ENCODE data around the gene UFSP2. TPM values are rescaled to one million over a fixed set of nuclear protein-coding genes. Genes with fewer than 3 reads are reported as not detected.

The UFSP2 gene
- total RNA-seq, 1 donor: 43.4 TPM

- no peak for DNase-seq (ENCODE audit: insufficient read length, low spot score, missing footprints)
- no peak overlapping the region for H3K27ac ChIP-seq (ENCODE audit: low read depth, low read length)
- no peaks in the 10 kb centered on the region for H4K20me1 ChIP-seq (ENCODE audit: insufficient read depth, low read length)
- H3K27me3 ChIP-seq (ENCODE audit: insufficient read depth, low read length): no peaks in the 10 kb centered on the region
- no peaks in the 10 kb centered on the region for H3K4me1 ChIP-seq (ENCODE audit: insufficient read depth, low read length)
- no peak overlapping the region for H3K4me3 ChIP-seq (ENCODE audit: insufficient read depth, low read length)
- no peaks in the 10 kb centered on the region for H3K9me3 ChIP-seq (ENCODE audit: low read depth, low read length)
- H2AFZ ChIP-seq (ENCODE audit: low read length): no peak overlapping the region
- peaks cover 40% of the 10 kb centered on the region for H3K36me3 ChIP-seq (ENCODE audit: insufficient read depth, low read length)
- H3K79me2 ChIP-seq (ENCODE audit: insufficient read depth, low read length): no peaks in the 10 kb centered on the region
- no peak for TF ChIP-seq CTCF (IDR thresholded peaks at IDR 0.05; ENCODE audit: extremely low read depth, low read depth, low read length)
- no peak overlapping the region for H3K4me2 ChIP-seq (ENCODE audit: insufficient read depth, low read length)
Measured at GRCh38 chr4:185371702-185372101, 54.1 kb downstream of the UFSP2 start.

GRCh38 chr4:185370268-185370949 is 55.4 kb downstream of the UFSP2 start:
- TF ChIP-seq CTCF (IDR thresholded peaks at IDR 0.05; ENCODE audit: extremely low read depth, low read depth, low read length): no peak
- Histone ChIP-seq H3K79me2 (ENCODE audit: insufficient read depth, low read length) (no peaks in the 10 kb centered on the region), H3K27ac (ENCODE audit: low read depth, low read length) (no peak overlapping the region), H3K4me3 (ENCODE audit: insufficient read depth, low read length) (no peak overlapping the region), H3K4me1 (ENCODE audit: insufficient read depth, low read length) (no peaks in the 10 kb centered on the region), H2AFZ (ENCODE audit: low read length) (no peak overlapping the region), H3K4me2 (ENCODE audit: insufficient read depth, low read length) (no peak overlapping the region), H3K36me3 (ENCODE audit: insufficient read depth, low read length) (peaks cover 34% of the 10 kb centered on the region), H4K20me1 (ENCODE audit: insufficient read depth, low read length) (no peaks in the 10 kb centered on the region), H3K27me3 (ENCODE audit: insufficient read depth, low read length) (no peaks in the 10 kb centered on the region), H3K9me3 (ENCODE audit: low read depth, low read length) (no peaks in the 10 kb centered on the region)
- DNase-seq (ENCODE audit: insufficient read length, low spot score, missing footprints): no peak

- no peak overlapping the region for H2AFZ ChIP-seq (ENCODE audit: low read length)
- no peak overlapping the region for H3K4me3 ChIP-seq (ENCODE audit: insufficient read depth, low read length)
- no peak overlapping the region for H3K27ac ChIP-seq (ENCODE audit: low read depth, low read length)
- no peak for DNase-seq (ENCODE audit: insufficient read length, low spot score, missing footprints)
- peaks cover 34% of the 10 kb centered on the region for H3K36me3 ChIP-seq (ENCODE audit: insufficient read depth, low read length)
- no peaks in the 10 kb centered on the region for H4K20me1 ChIP-seq (ENCODE audit: insufficient read depth, low read length)
- no peaks in the 10 kb centered on the region for H3K9me3 ChIP-seq (ENCODE audit: low read depth, low read length)
- no peak overlapping the region for H3K4me2 ChIP-seq (ENCODE audit: insufficient read depth, low read length)
- no peaks in the 10 kb centered on the region for H3K4me1 ChIP-seq (ENCODE audit: insufficient read depth, low read length)
- H3K27me3 ChIP-seq (ENCODE audit: insufficient read depth, low read length): no peaks in the 10 kb centered on the region
- no peak for TF ChIP-seq CTCF (IDR thresholded peaks at IDR 0.05; ENCODE audit: extremely low read depth, low read depth, low read length)
- H3K79me2 ChIP-seq (ENCODE audit: insufficient read depth, low read length): no peaks in the 10 kb centered on the region
Measured at GRCh38 chr4:185369731-185370130, 56.0 kb downstream of the UFSP2 start.

- Histone ChIP-seq H2AFZ (ENCODE audit: low read length) (no peak overlapping the region), H3K4me3 (ENCODE audit: insufficient read depth, low read length) (no peak overlapping the region), H3K27me3 (ENCODE audit: insufficient read depth, low read length) (no peaks in the 10 kb centered on the region), H3K4me2 (ENCODE audit: insufficient read depth, low read length) (no peak overlapping the region), H3K79me2 (ENCODE audit: insufficient read depth, low read length) (no peaks in the 10 kb centered on the region), H3K4me1 (ENCODE audit: insufficient read depth, low read length) (peaks cover 3% of the 10 kb centered on the region), H3K9me3 (ENCODE audit: low read depth, low read length) (no peaks in the 10 kb centered on the region), H4K20me1 (ENCODE audit: insufficient read depth, low read length) (no peaks in the 10 kb centered on the region), H3K27ac (ENCODE audit: low read depth, low read length) (no peak overlapping the region), H3K36me3 (ENCODE audit: insufficient read depth, low read length) (peaks cover 9% of the 10 kb centered on the region)
- DNase-seq (ENCODE audit: insufficient read length, low spot score, missing footprints): no peak
- TF ChIP-seq CTCF (IDR thresholded peaks at IDR 0.05; ENCODE audit: extremely low read depth, low read depth, low read length): no peak
Measured at GRCh38 chr4:185364886-185365285, 60.9 kb downstream of the UFSP2 start.

All from osteoblast (primary cell).